ENCODE data around the gene TEX2. TPM values are rescaled to one million over a fixed set of nuclear protein-coding genes. Genes with fewer than 3 reads are reported as not detected.

The TEX2 gene
- total RNA-seq, 1 donor from 2014 or later: 23.7 TPM

- DNase-seq: no peak
These were observed 151.2 kb downstream of the TEX2 start for GRCh38 chr17:64111831-64112230.

DNA sequence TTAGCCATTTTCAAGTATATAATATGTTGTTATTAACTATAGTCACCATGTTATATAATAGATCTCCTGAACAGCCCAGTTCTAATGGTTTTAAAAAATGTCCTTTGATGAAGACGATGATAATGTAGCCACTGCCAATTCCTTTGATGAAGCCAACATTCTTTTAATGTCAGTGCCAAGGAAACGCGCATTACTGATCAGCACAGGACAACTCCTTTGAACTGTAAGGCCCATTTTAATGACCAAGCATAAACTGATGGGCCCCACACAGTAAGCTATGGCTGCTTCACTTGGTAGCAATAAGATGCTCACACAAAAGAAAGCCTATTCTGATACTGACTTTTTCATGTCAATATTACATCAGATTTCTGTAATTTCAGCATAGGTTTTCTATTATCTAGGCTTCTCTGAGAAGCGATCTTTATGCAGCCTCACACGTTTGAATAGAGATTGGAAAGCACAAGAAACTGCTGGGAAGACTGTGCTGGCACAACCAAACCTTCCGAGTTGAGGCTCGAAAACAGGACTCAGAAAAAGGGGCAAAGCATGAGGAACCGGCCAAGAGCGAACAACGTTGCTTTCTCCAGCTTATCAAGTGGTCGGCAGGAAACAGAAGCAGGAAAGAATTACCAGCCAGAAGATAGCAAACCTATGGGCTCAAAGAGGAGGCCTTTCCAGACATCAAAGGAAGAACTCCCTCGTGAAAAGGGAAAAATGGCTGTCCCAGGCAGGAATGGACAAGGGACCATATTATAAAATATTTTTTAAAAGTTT lies 152.5 kb downstream of the TEX2 start:
- DNase-seq: no peak

DNA sequence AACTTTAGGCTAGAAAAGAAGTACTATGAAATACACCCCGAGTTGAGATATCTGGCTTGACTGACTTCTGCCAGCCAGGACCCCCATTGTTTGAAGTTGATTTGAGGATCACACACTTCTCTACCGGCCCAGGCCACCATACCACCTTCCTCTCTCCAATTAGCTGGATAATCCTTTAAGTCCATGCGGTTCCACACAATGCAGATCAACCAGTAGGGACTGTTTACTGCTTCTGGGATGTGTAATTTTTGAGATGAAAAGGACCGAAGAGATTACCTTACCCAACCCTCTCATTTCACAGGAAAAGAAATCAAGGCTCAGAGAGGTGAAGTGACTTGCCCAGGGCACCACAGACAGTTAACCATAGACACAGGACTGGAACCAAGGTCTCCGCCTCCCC lies 153.7 kb downstream of the TEX2 start:
- no peak for DNase-seq

DNA sequence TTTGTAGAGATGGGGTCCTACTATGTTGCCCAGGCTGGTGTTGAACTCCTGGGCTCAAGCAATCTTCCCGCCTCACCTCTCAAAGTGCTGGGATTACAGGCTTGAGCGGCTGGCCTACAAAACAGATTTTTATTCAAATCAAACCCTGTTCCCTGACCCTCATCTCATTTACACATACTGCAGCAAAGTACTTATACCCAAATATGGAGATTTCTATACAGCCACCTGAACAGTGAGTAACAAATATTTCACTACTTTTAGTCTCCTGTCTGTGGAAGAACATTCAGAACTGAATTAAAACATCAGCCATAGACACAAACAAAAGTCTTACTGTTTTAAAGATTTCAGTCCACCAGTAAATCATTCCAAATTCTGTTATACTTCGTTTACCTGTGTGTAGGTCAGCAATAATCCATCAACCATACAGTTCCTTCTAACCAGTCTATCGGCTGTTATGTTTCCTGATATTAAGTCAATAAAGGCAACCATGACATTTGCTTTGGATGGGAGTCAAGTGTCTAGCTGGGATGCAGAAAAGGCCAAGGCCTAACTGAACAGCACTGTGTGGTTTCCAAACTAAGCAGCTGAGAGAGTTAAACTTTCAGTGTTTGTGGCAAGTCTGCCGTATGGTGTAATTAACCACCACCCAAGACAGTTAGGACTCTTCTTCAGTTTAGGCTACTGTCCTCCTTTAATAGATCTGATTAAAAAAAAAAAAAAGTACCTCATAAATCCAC lies 155.4 kb downstream of the TEX2 start:
- no peak for DNase-seq

DNA sequence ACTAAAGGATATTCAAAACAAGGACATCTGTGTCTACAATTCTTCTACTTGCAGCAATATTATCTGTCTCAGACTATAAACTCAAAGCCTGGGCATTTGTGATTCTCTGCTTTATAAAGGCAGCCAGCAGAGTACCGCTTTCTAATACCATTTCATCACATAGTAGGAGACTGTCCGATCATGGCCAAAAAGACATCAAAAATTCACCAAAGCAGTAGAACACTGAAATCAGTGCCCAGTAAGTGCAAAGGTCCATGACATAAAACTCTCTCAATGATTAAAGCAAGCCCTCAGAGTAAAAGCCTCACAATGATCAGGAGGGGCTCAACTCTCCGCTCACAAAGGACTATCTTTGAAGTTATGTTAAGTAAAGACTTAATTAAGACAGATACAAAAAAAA lies 156.1 kb downstream of the TEX2 start:
- no peak for DNase-seq

DNA sequence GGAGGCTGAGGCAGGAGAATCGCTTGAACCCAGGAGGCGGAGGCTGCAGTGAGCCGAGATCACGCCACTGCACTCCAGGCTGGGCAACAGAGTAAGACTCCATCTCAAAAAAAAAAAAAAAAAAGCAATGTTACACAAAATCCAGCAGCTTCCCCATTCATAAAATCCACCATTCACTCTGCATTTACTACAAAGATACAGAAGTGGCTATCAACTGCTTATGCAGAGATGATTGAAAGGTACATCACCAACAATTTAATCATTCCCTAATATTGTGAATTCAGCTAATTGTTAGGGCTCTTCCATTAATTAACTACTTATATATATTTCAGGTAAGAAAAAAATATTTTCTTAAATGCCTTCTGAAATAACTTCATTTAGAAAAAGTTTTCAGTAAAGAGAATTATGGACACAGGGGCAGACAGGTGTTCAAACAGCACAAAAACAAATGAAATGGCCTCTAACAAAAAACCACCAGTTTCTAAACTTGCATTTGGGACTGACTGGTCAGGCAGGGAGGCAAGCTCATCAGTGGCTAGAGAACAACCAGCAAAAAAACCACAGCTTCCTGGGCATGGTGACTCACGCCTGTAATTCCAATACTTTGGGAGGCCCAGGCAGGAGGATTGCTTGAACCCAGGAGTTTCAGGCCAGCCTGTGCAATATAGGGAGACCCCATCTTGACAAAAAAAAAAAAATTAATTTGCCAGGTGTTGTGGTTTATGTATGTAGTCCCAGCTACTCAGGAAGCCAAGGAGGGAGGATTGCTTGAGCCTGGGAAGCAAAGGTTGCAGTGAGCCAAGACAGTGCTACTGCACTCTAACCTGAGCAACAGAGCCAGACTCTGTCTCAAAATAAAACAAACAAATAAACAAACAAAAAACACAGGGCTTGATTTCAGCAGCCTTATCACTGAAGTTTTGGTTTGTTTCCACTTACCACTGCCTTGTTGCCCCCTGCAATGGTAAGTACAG lies 159.4 kb downstream of the TEX2 start:
- no peak for DNase-seq

- DNase-seq: no peak
These were observed 160.3 kb downstream of the TEX2 start for GRCh38 chr17:64102627-64103390.

- DNase-seq: no peak
These were observed 163.5 kb downstream of the TEX2 start for GRCh38 chr17:64099543-64099942.

Small RNAs within 50 kb of the gene (small RNA-seq; reads per million reads assigned to genes)
- gene SNORD104 (ENCODE audit: low replicate concordance): 72,811 reads per million, percentile 100 among the genes with 10 or more reads in this experiment

Other genes starting within 250 kb of the TEX2 start
- 18.6 TPM for gene ICAM2, start 242.6 kb downstream of the TEX2 start, total RNA-seq
- 9.3 TPM for gene ERN1, start 133.1 kb downstream of the TEX2 start, total RNA-seq
- 48.2 TPM for gene PECAM1, start 127.6 kb upstream of the TEX2 start, total RNA-seq
- gene MILR1, start 185.9 kb upstream of the TEX2 start, total RNA-seq: 5.2 TPM
- gene POLG2, start 233.8 kb upstream of the TEX2 start, total RNA-seq: 15.4 TPM
- gene DDX5, start 243.0 kb upstream of the TEX2 start, total RNA-seq: 423 TPM
- 82.7 TPM for gene CEP95, start 243.7 kb upstream of the TEX2 start, total RNA-seq